Adipocyte (in vitro differentiated cells): ENCODE measurements around the gene COL23A1.

Experiments
- DNase-seq: peaks from one replicate; pipeline ENCODE4 v3.0.0-alpha.2; 2015; ENCODE audit warnings: low read depth
- H3K27me3 ChIP-seq: replicated peaks from 2 replicates; pipeline ENCODE4 v1.7.0; 2013; ENCODE audit warnings: mild to moderate bottlenecking, low read length, moderate library complexity; ENCODE audit not compliant: control insufficient read depth, insufficient read depth
- H3K36me3 ChIP-seq: 2 replicates; pipeline ENCODE4 v1.7.0; 2013; ENCODE audit warnings: low read length, mild to moderate bottlenecking, moderate library complexity; ENCODE audit not compliant: control insufficient read depth, insufficient read depth, severe bottlenecking
- H3K4me1 ChIP-seq: 2 replicates; pipeline ENCODE4 v1.7.0; 2013; ENCODE audit warnings: mild to moderate bottlenecking, low read length, moderate library complexity; ENCODE audit not compliant: control insufficient read depth, insufficient read depth
- H3K4me3 ChIP-seq: 2 replicates; pipeline ENCODE4 v1.7.0; 2013; ENCODE audit warnings: mild to moderate bottlenecking, low read length, moderate library complexity
- H3K9ac ChIP-seq: 2 replicates; pipeline ENCODE4 v1.7.0; 2013; ENCODE audit warnings: mild to moderate bottlenecking, low read length, moderate library complexity
- H3K9me3 ChIP-seq: 2 replicates; pipeline ENCODE4 v1.7.0; 2013; ENCODE audit warnings: mild to moderate bottlenecking, low read length, moderate library complexity; ENCODE audit not compliant: control insufficient read depth

Gene COL23A1

GRCh38 chr5:178209334-178210072 lies 380.7 kb downstream of the COL23A1 start:
- no peak overlapping the region for H3K9ac ChIP-seq
- no peaks in the 10 kb centered on the region for H3K9me3 ChIP-seq
- no peak overlapping the region for H3K4me3 ChIP-seq
- no peak for DNase-seq
- peaks cover 85% of the 10 kb centered on the region for H3K36me3 ChIP-seq
- peaks cover 26% of the 10 kb centered on the region for H3K4me1 ChIP-seq
- H3K27me3 ChIP-seq, result no peaks in the 10 kb centered on the region

- Histone ChIP-seq H3K27me3 (no peaks in the 10 kb centered on the region), H3K4me3 (no peak overlapping the region), H3K4me1 (peaks cover 26% of the 10 kb centered on the region), H3K36me3 (peaks cover 78% of the 10 kb centered on the region), H3K9me3 (no peaks in the 10 kb centered on the region), H3K9ac (no peak overlapping the region)
- DNase-seq, result no peak
Measured at GRCh38 chr5:178208540-178209227, 381.5 kb downstream of the COL23A1 start.

- Histone ChIP-seq H3K9ac (no peak overlapping the region), H3K36me3 (peaks cover 70% of the 10 kb centered on the region), H3K27me3 (no peaks in the 10 kb centered on the region), H3K9me3 (no peaks in the 10 kb centered on the region), H3K4me1 (peaks cover 26% of the 10 kb centered on the region), H3K4me3 (no peak overlapping the region)
- DNase-seq, result no peak
Measured at GRCh38 chr5:178207917-178208280, 382.3 kb downstream of the COL23A1 start.

GRCh38 chr5:178207183-178207916 lies 382.8 kb downstream of the COL23A1 start:
- Histone ChIP-seq H3K9me3 (no peaks in the 10 kb centered on the region), H3K36me3 (peaks cover 65% of the 10 kb centered on the region), H3K9ac (peak overlapping the region; percentile 96), H3K4me3 (peak overlapping the region; percentile 89), H3K4me1 (peaks cover 26% of the 10 kb centered on the region), H3K27me3 (no peaks in the 10 kb centered on the region)
- DNase-seq, result no peak

- H3K27me3 ChIP-seq, result no peaks in the 10 kb centered on the region
- DNase-seq, result no peak
- peaks cover 26% of the 10 kb centered on the region for H3K4me1 ChIP-seq
- H3K36me3 ChIP-seq, result peaks cover 55% of the 10 kb centered on the region
- H3K9ac ChIP-seq, result peak overlapping the region; percentile 96
- H3K9me3 ChIP-seq, result no peaks in the 10 kb centered on the region
- H3K4me3 ChIP-seq, result peak overlapping the region; percentile 89
Measured at GRCh38 chr5:178206166-178207101, 383.8 kb downstream of the COL23A1 start.

- H3K9ac ChIP-seq, result peak overlapping the region; percentile 96
- peak overlapping the region; percentile 89 for H3K4me3 ChIP-seq
- H3K9me3 ChIP-seq, result no peaks in the 10 kb centered on the region
- peaks cover 26% of the 10 kb centered on the region for H3K4me1 ChIP-seq
- peaks cover 48% of the 10 kb centered on the region for H3K36me3 ChIP-seq
- no peaks in the 10 kb centered on the region for H3K27me3 ChIP-seq
- no peak for DNase-seq
Measured at GRCh38 chr5:178205749-178206047, 384.5 kb downstream of the COL23A1 start.

- peak overlapping the region; percentile 89 for H3K4me3 ChIP-seq
Measured at GRCh38 chr5:178204935-178205748, 385.1 kb downstream of the COL23A1 start.

GRCh38 chr5:178204182-178204934 lies 385.8 kb downstream of the COL23A1 start, which contains the start of gene HNRNPAB:
Gene HNRNPAB, plus strand, starts transcription at chr5:178204533. Its CDS starts 305 bp downstream, at chr5:178204838.
- H3K27me3 ChIP-seq, result no peaks in the 10 kb centered on the region
- peaks cover 35% of the 10 kb centered on the region for H3K36me3 ChIP-seq
- H3K9ac ChIP-seq, result peak within 1 kb of the TSS; percentile 96
- H3K4me3 ChIP-seq, result peak within 1 kb of the TSS; percentile 89
- no peaks in the 10 kb centered on the region for H3K9me3 ChIP-seq
- peak; percentile 99 for DNase-seq
- H3K4me1 ChIP-seq, result peaks cover 26% of the 10 kb centered on the region

More at GRCh38 chr5:178204935-178205748, 385.1 kb downstream of the COL23A1 start:
- peaks cover 42% of the 10 kb centered on the region for H3K36me3 ChIP-seq
- H3K9ac ChIP-seq, result peak overlapping the region; percentile 96
- H3K4me1 ChIP-seq, result peaks cover 26% of the 10 kb centered on the region
- DNase-seq, result peak; percentile 89
- H3K27me3 ChIP-seq, result no peaks in the 10 kb centered on the region
- no peaks in the 10 kb centered on the region for H3K9me3 ChIP-seq

GRCh38 chr5:178203670-178204181 lies 386.5 kb downstream of the COL23A1 start:
- Histone ChIP-seq H3K9me3 (no peaks in the 10 kb centered on the region), H3K4me1 (peaks cover 26% of the 10 kb centered on the region), H3K4me3 (peak overlapping the region; percentile 89), H3K9ac (peak overlapping the region; percentile 96), H3K27me3 (no peaks in the 10 kb centered on the region), H3K36me3 (peaks cover 28% of the 10 kb centered on the region)
- DNase-seq, result no peak
